ENCODE measurements around the gene CD53. TPM values are rescaled to one million over a fixed set of nuclear protein-coding genes. Genes with fewer than 3 reads are reported as not detected.
"Not testable (repeated sequence)": the region's sequence is repeated elsewhere in the genome, so short reads cannot be mapped to it uniquely, and the experiment has no call there.

The CD53 gene
- total RNA-seq, 1 experiment from 2014 or later: 0.96 TPM

- RAD21 ChIA-PET (ENCODE audit: low non-redundant PET in 1 of 2, low total read pairs in 2 of 2, uncharacterized antibody in 2 of 2, unreplicated experiment in 2 of 2): no interaction called here
- intact Hi-C loops (cut with micrococcal nuclease): no loop called here
Measured at GRCh38 chr1:110859062-110859461, 13.9 kb upstream of the CD53 start.

GRCh38 chr1:110860174-110860573, 12.8 kb upstream of the CD53 start:
- H3K27me3 ChIP-seq (ENCODE audit: insufficient read depth, low read length): peaks cover 17% of the 10 kb centered on the region
- ChIA-PET CTCF (no interaction called here), RAD21 (ENCODE audit: low non-redundant PET in 1 of 2, low total read pairs in 2 of 2, uncharacterized antibody in 2 of 2, unreplicated experiment in 2 of 2) (no interaction called here), POLR2A (no interaction called here)
- no TSS peak for BruUV-seq (replicated peaks)
- H3K4me1 ChIP-seq (ENCODE audit: control insufficient read depth in 1 of 2, insufficient read depth in 2 of 2, low read length in 2 of 2): no peaks in the 10 kb centered on the region
- no peaks in the 10 kb centered on the region for H4K20me1 ChIP-seq (ENCODE audit: insufficient read depth)
- H3K4me3 ChIP-seq (replicated peaks in 1 of 2; ENCODE audit: low read depth in 1 of 2, low read length in 2 of 2): no peak overlapping the region
- no peak overlapping the region for H3K4me2 ChIP-seq (ENCODE audit: low read length)
- no peak for DNase-seq (ENCODE audit: low read depth, low spot score)
- ATAC-seq: no peak
- intact Hi-C loops (cut with micrococcal nuclease): no loop called here
- no peak overlapping the region for H3K27ac ChIP-seq (ENCODE audit: low read depth, low read length)
- no peaks in the 10 kb centered on the region for H3K9me2 ChIP-seq (ENCODE audit: insufficient read depth)
- no peaks in the 10 kb centered on the region for H3K9me3 ChIP-seq (ENCODE audit: control insufficient read depth in 1 of 2, insufficient read depth in 1 of 2, low read depth in 1 of 2, low read length in 2 of 2)
- H3K79me2 ChIP-seq (ENCODE audit: insufficient read depth, low read length): no peaks in the 10 kb centered on the region
- no peak overlapping the region for H2AFZ ChIP-seq (ENCODE audit: low read depth, low read length, poor library complexity, severe bottlenecking)
- TF ChIP-seq SRF (IDR thresholded peaks at IDR 0.05; ENCODE audit: low read depth) (no peak), EZH2phosphoT487 (IDR thresholded peaks at IDR 0.05; ENCODE audit: borderline replicate concordance) (no peak), MAX (IDR thresholded peaks at IDR 0.05) (no peak)
- H3K9ac ChIP-seq (ENCODE audit: low read length): no peak overlapping the region
- H3K36me3 ChIP-seq (ENCODE audit: control insufficient read depth in 1 of 2, insufficient read depth in 2 of 2, low read length in 2 of 2): no peaks in the 10 kb centered on the region

More at GRCh38 chr1:110859062-110859461, 13.9 kb upstream of the CD53 start:
- BruUV-seq (replicated peaks): no TSS peak
- POLR2A ChIA-PET: no interaction called here
- no peaks in the 10 kb centered on the region for H3K9me2 ChIP-seq (ENCODE audit: insufficient read depth)
- no peaks in the 10 kb centered on the region for H3K36me3 ChIP-seq (ENCODE audit: control insufficient read depth in 1 of 2, insufficient read depth in 2 of 2, low read length in 2 of 2)
- H3K27me3 ChIP-seq (ENCODE audit: insufficient read depth, low read length): peaks cover 28% of the 10 kb centered on the region
- H3K9ac ChIP-seq (ENCODE audit: low read length): no peak overlapping the region
- no peak overlapping the region for H3K4me2 ChIP-seq (ENCODE audit: low read length)
- no peaks in the 10 kb centered on the region for H3K79me2 ChIP-seq (ENCODE audit: insufficient read depth, low read length)
- CTCF ChIA-PET: no interaction called here
- ATAC-seq (no peak), DNase-seq (ENCODE audit: low read depth, low spot score) (no peak)
- H4K20me1 ChIP-seq (ENCODE audit: insufficient read depth): no peaks in the 10 kb centered on the region
- H3K4me1 ChIP-seq (ENCODE audit: control insufficient read depth in 1 of 2, insufficient read depth in 2 of 2, low read length in 2 of 2): no peaks in the 10 kb centered on the region
- H3K4me3 ChIP-seq (replicated peaks in 1 of 2; ENCODE audit: low read depth in 1 of 2, low read length in 2 of 2): no peak overlapping the region
- H3K27ac ChIP-seq (ENCODE audit: low read depth, low read length): no peak overlapping the region
- no peak overlapping the region for H2AFZ ChIP-seq (ENCODE audit: low read depth, low read length, poor library complexity, severe bottlenecking)
- TF ChIP-seq JUND (IDR thresholded peaks at IDR 0.05): no peak
- TF ChIP-seq POLR2A (IDR thresholded peaks at IDR 0.05; ENCODE audit: borderline replicate concordance, extremely low read depth, insufficient read depth, insufficient read length): no peak
- TF ChIP-seq ZNF274 (IDR thresholded peaks at IDR 0.05; ENCODE audit: low read depth, low read length): no peak
- TF ChIP-seq YY1 (IDR thresholded peaks at IDR 0.05; ENCODE audit: extremely low read depth, insufficient replicate concordance, low read depth, low read length): no peak
- no peak for TF ChIP-seq POLR2AphosphoS5 (IDR thresholded peaks at IDR 0.05; ENCODE audit: low read depth, low read length)
- H3K9me3 ChIP-seq (ENCODE audit: control insufficient read depth in 1 of 2, insufficient read depth in 1 of 2, low read depth in 1 of 2, low read length in 2 of 2): no peaks in the 10 kb centered on the region

GRCh38 chr1:110860620-110861019, 12.3 kb upstream of the CD53 start:
- ATAC-seq; BruUV-seq (replicated peaks); H3K79me2 ChIP-seq (ENCODE audit: insufficient read depth, low read length); H3K9ac ChIP-seq (ENCODE audit: low read length); H4K20me1 ChIP-seq (ENCODE audit: insufficient read depth); intact Hi-C loops (cut with micrococcal nuclease); H3K9me3 ChIP-seq (ENCODE audit: control insufficient read depth in 1 of 2, insufficient read depth in 1 of 2, low read depth in 1 of 2, low read length in 2 of 2); H3K27ac ChIP-seq (ENCODE audit: low read depth, low read length); CTCF ChIA-PET; DNase-seq (ENCODE audit: low read depth, low spot score); H2AFZ ChIP-seq (ENCODE audit: low read depth, low read length, poor library complexity, severe bottlenecking); RAD21 ChIA-PET (ENCODE audit: low non-redundant PET in 1 of 2, low total read pairs in 2 of 2, uncharacterized antibody in 2 of 2, unreplicated experiment in 2 of 2); H3K9me2 ChIP-seq (ENCODE audit: insufficient read depth); H3K4me2 ChIP-seq (ENCODE audit: low read length); H3K36me3 ChIP-seq (ENCODE audit: control insufficient read depth in 1 of 2, insufficient read depth in 2 of 2, low read length in 2 of 2); H3K4me1 ChIP-seq (ENCODE audit: control insufficient read depth in 1 of 2, insufficient read depth in 2 of 2, low read length in 2 of 2); POLR2A ChIA-PET; H3K4me3 ChIP-seq (replicated peaks in 1 of 2; ENCODE audit: low read depth in 1 of 2, low read length in 2 of 2): not testable (repeated sequence)
- peaks cover 13% of the 10 kb centered on the region for H3K27me3 ChIP-seq (ENCODE audit: insufficient read depth, low read length)

- H3K9me3 ChIP-seq (ENCODE audit: control insufficient read depth in 1 of 2, insufficient read depth in 1 of 2, low read depth in 1 of 2, low read length in 2 of 2); BruUV-seq (replicated peaks); H3K36me3 ChIP-seq (ENCODE audit: control insufficient read depth in 1 of 2, insufficient read depth in 2 of 2, low read length in 2 of 2); ATAC-seq; H4K20me1 ChIP-seq (ENCODE audit: insufficient read depth); CTCF ChIA-PET; H3K4me1 ChIP-seq (ENCODE audit: control insufficient read depth in 1 of 2, insufficient read depth in 2 of 2, low read length in 2 of 2); H3K79me2 ChIP-seq (ENCODE audit: insufficient read depth, low read length); H3K9ac ChIP-seq (ENCODE audit: low read length); H3K27me3 ChIP-seq (ENCODE audit: insufficient read depth, low read length); H2AFZ ChIP-seq (ENCODE audit: low read depth, low read length, poor library complexity, severe bottlenecking); H3K4me2 ChIP-seq (ENCODE audit: low read length); POLR2A ChIA-PET; DNase-seq (ENCODE audit: low read depth, low spot score); H3K4me3 ChIP-seq (replicated peaks in 1 of 2; ENCODE audit: low read depth in 1 of 2, low read length in 2 of 2); H3K27ac ChIP-seq (ENCODE audit: low read depth, low read length); H3K9me2 ChIP-seq (ENCODE audit: insufficient read depth); RAD21 ChIA-PET (ENCODE audit: low non-redundant PET in 1 of 2, low total read pairs in 2 of 2, uncharacterized antibody in 2 of 2, unreplicated experiment in 2 of 2): not testable (repeated sequence)
- intact Hi-C loops (cut with micrococcal nuclease): loop anchor here (2.0 kb wide), 1 partner anchor 21 kb away; no protein-coding TSS in a partner anchor
Measured at GRCh38 chr1:110861942-110862341, 11.0 kb upstream of the CD53 start.

Measured in HCT116 (cell line).